ENCODE measurements around the gene OAT. TPM values are rescaled to one million over a fixed set of nuclear protein-coding genes. Genes with fewer than 3 reads are reported as not detected.

Gene OAT
- total and polyA plus RNA-seq, 2 of the 4 experiments (the other 2 are of a cell fraction), result 110 to 152 TPM

DNA sequence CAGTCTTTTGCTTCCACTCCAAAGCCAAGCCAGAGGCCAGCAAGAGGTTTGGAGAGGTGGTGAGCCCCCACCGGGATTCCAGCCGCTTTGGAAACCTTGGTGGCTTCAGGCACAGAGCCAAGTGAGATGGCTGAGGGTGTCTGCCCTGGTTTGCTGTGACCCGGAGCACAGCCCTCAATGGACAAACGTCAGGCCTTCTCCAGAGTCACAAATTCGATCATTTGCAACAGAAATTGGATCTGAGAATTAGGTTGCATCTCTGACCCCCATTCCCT lies 32.0 kb upstream of the OAT start:
- no peaks in the 10 kb centered on the region; the same call in 1 of the 2 replicates for H3K9me3 ChIP-seq (ENCODE audit: control insufficient read depth, insufficient read depth, low read length)
- peaks cover 90% of the 10 kb centered on the region for H3K27me3 ChIP-seq (ENCODE audit: control insufficient read depth, insufficient read depth, low read length)
- no peak overlapping the region for H3K23ac ChIP-seq (ENCODE audit: low read depth, low read length)
- no peak overlapping the region for H2AK9ac ChIP-seq (replicated peaks; ENCODE audit: low read depth, low read length, poor library complexity)
- TF ChIP-seq MAZ (IDR thresholded peaks at IDR 0.05; ENCODE audit: borderline replicate concordance, low read depth, low read length), result no peak
- H2AFZ ChIP-seq (replicated peaks; ENCODE audit: low read length, poor library complexity), result no peak overlapping the region
- no TSS peak for BruUV-seq (replicated peaks)
- H2BK5ac ChIP-seq (ENCODE audit: low read depth, low read length, poor library complexity, severe bottlenecking), result no peak overlapping the region
- dilution Hi-C loops (cut with HindIII; ENCODE audit: low sequenced_read_pairs, unreplicated experiment), result no loop called here
- intact Hi-C loops (cut with micrococcal nuclease), result no loop called here
- POLR2A ChIA-PET (ENCODE audit: unreplicated experiment), result no interaction called here
- H2AK5ac ChIP-seq (ENCODE audit: low read depth, low read length), result no peak overlapping the region
- CTCF ChIA-PET, result no interaction called here
- in situ Hi-C loops (cut with MboI; ENCODE audit: low sequenced_read_pairs), result no loop called here
- no peak for DNase-seq
- H2BK15ac ChIP-seq (ENCODE audit: low read depth, low read length), result no peak overlapping the region
- no peak overlapping the region for H4K5ac ChIP-seq (ENCODE audit: low read depth, low read length)
- no peaks in the 10 kb centered on the region for H3K79me1 ChIP-seq (ENCODE audit: low read depth in 1 of 2, low read length in 2 of 2)
- no peak overlapping the region for H2BK120ac ChIP-seq (ENCODE audit: low read depth, low read length)
- no peak overlapping the region for H2BK20ac ChIP-seq (ENCODE audit: low read depth, low read length)
- no peak overlapping the region for H3K27ac ChIP-seq (ENCODE audit: insufficient read depth, low read length)
- H3K18ac ChIP-seq (ENCODE audit: low read depth, low read length), result no peak overlapping the region
- ATAC-seq (ENCODE audit: low read depth), result no peak
- no peak overlapping the region for H4K8ac ChIP-seq (ENCODE audit: low read depth in 2 of 2, low read length in 2 of 2)
- no peaks in the 10 kb centered on the region for H3K36me3 ChIP-seq (ENCODE audit: control insufficient read depth, insufficient read depth, low read length)
- no peaks in the 10 kb centered on the region for H4K20me1 ChIP-seq (ENCODE audit: insufficient read depth, low read length)
- no peak overlapping the region for H3K9ac ChIP-seq (ENCODE audit: low read depth, low read length)
- no CpG with 5 or more reads among the region's 5 CpGs for WGBS, 2 experiments (ENCODE audit: extremely low coverage in 2 of 2, insufficient read length in 1 of 2)
- no peak overlapping the region for H4K91ac ChIP-seq (ENCODE audit: insufficient read depth, low read depth, low read length)
- no peak overlapping the region for H3K14ac ChIP-seq (replicated peaks; ENCODE audit: low read depth, low read length)
- H3K9me1 ChIP-seq (ENCODE audit: insufficient read depth, low read length), result no peaks in the 10 kb centered on the region
- no peaks in the 10 kb centered on the region; the same call in 1 of the 2 replicates for H3K4me1 ChIP-seq (ENCODE audit: control insufficient read depth, insufficient read depth, low read length)
- H3K4ac ChIP-seq (ENCODE audit: low read depth, low read length), result no peak overlapping the region
- H3K56ac ChIP-seq (ENCODE audit: extremely low read depth, insufficient read depth, low read length), result no peak overlapping the region
- no peak overlapping the region for H3K4me3 ChIP-seq (ENCODE audit: insufficient read depth, low read depth, low read length)
- H3K4me2 ChIP-seq (ENCODE audit: low read depth, low read length), result no peak overlapping the region
